Spleen (tissue), 7 donors: ENCODE results near the gene CENPVL3.

Source experiments
- CTCF ChIP-seq, 11 experiments: fragments of 200-600 bp in 7 of 11; fragments of 450-650 bp in 4 of 11; sonication (generic) in 4 of 11; IDR thresholded peaks in 8 of 11; conservative IDR thresholded peaks in 3 of 11; 1 replicate in 7 of 11; 2 replicates in 4 of 11; pipeline versions ENCODE4 v1.4.0 to v1.8.0; 2016 to 2021; ENCODE audit warnings: antibody characterized with exemption in 11 of 11, inconsistent platforms in 4 of 11, mild to moderate bottlenecking in 1 of 11
- POLR2A ChIP-seq, 3 donors: fragments of 450-650 bp; IDR thresholded peaks; one replicate each; pipeline ENCODE4 v1.5.1; 2017; ENCODE audit warnings: antibody characterized with exemption in 3 of 3, mild to moderate bottlenecking in 1 of 3
- POLR2AphosphoS5 ChIP-seq, 3 donors: sonication (generic); formaldehyde crosslinking; IDR thresholded peaks; one replicate each; pipeline ENCODE4 v1.5.1; 2017; ENCODE audit warnings: antibody characterized with exemption in 3 of 3
- donor health status: DM: no; HTN: no; CAD: no; lungs with moderate emphysema.
- donor health status: DM: no; HTN: no; CAD: no.
- donor health status: DM: no; HTN: no; CAD: no.

- TF ChIP-seq CTCF (IDR thresholded peaks at IDR 0.05 in 8 of 11, conservative IDR thresholded peaks at IDR 0.05 in 3 of 11) (no peak), POLR2A (IDR thresholded peaks at IDR 0.05) (no peak), POLR2AphosphoS5 (IDR thresholded peaks at IDR 0.05) (no peak)
Measured at GRCh38 chrX:51571874-51572273, 46.8 kb downstream of the CENPVL3 start.
